Upper lobe of right lung (tissue), 1 donor: ENCODE measurements around the gene CD320. TPM values are rescaled to one million over a fixed set of nuclear protein-coding genes. Genes with fewer than 3 reads are reported as not detected.
A peak's percentile ranks its signal among the peaks of the same experiment; 100 is the strongest.
"Not testable (repeated sequence)": the region's sequence is repeated elsewhere in the genome, so short reads cannot be mapped to it uniquely, and the experiment has no call there.

Experiments
- ATAC-seq: fragments of 200-7000 bp; cut with Tn5 transposase; one replicate; pipeline ENCODE4 v1.9.1; 2020; ENCODE audit warnings: mild to moderate bottlenecking, moderate library complexity
- DNase-seq: peaks from one replicate; pipeline ENCODE4 v3.0.0-alpha.2; 2020
- H3K27ac ChIP-seq: fragments of 200-600 bp; one replicate; pipeline ENCODE4 v1.8.0; 2022
- H3K27me3 ChIP-seq: fragments of 200-600 bp; one replicate; pipeline ENCODE4 v1.8.0; 2022; ENCODE audit warnings: mild to moderate bottlenecking
- H3K36me3 ChIP-seq: fragments of 200-600 bp; one replicate; pipeline ENCODE4 v1.8.0; 2022
- H3K4me1 ChIP-seq: fragments of 200-600 bp; one replicate; pipeline ENCODE4 v1.8.0; 2022
- H3K4me3 ChIP-seq: fragments of 200-600 bp; one replicate; pipeline ENCODE4 v1.8.0; 2022; ENCODE audit warnings: mild to moderate bottlenecking
- H3K9me3 ChIP-seq: fragments of 200-600 bp; one replicate; pipeline ENCODE4 v1.8.0; 2022
- CTCF ChIP-seq: fragments of 200-600 bp; IDR thresholded peaks from one replicate; pipeline ENCODE4 v1.8.0; 2022; ENCODE audit warnings: antibody characterized with exemption
- intact Hi-C: fragments of 100-400 bp; cut with DNase I; formaldehyde crosslinking; loops from one replicate; pipeline ENCODE4 v1.11.0; 2022
- total RNA-seq: library from RNA; stranded (reverse); fragmentation: NEBNext Ultra II Directional; extraction: Animal tissue kit (Norgen Biotek cat#: 25700); gene quantifications from one replicate; pipeline ENCODE4 v1.2.1, GENCODE V29; 2021
- donor health status: DM: no; HTN: yes; CAD: no; lungs with severe emphysema.

CD320 gene
- total RNA-seq, 1 donor from 2014 or later, result 49.4 TPM

GRCh38 chr19:8320564-8321066 is 12.5 kb upstream of the CD320 start:
- Histone ChIP-seq H3K27me3 (no peaks in the 10 kb centered on the region), H3K4me1 (peaks cover 38% of the 10 kb centered on the region), H3K9me3 (no peaks in the 10 kb centered on the region), H3K36me3 (peaks cover 28% of the 10 kb centered on the region), H3K27ac (peak overlapping the region; percentile 97), H3K4me3 (peak overlapping the region; percentile 83)
- intact Hi-C loops, result no loop called here
- ATAC-seq, result peak; percentile 2
- no peak for TF ChIP-seq CTCF
- no peak for DNase-seq

GRCh38 chr19:8319807-8320520 is 11.8 kb upstream of the CD320 start:
- Histone ChIP-seq H3K4me3 (peak overlapping the region; percentile 83), H3K27me3 (no peaks in the 10 kb centered on the region), H3K27ac (peak overlapping the region; percentile 97), H3K4me1 (peaks cover 38% of the 10 kb centered on the region), H3K9me3 (no peaks in the 10 kb centered on the region), H3K36me3 (peaks cover 35% of the 10 kb centered on the region)
- no peak for TF ChIP-seq CTCF
- intact Hi-C loops, result no loop called here
- DNase-seq, result no peak
- ATAC-seq, result no peak

- intact Hi-C loops, ATAC-seq, H3K9me3 ChIP-seq, H3K27ac ChIP-seq, H3K4me3 ChIP-seq, H3K27me3 ChIP-seq, DNase-seq: not testable (repeated sequence)
- H3K4me1 ChIP-seq, result peaks cover 32% of the 10 kb centered on the region
- peaks cover 37% of the 10 kb centered on the region for H3K36me3 ChIP-seq
Observed at GRCh38 chr19:8318835-8319234, 10.7 kb upstream of the CD320 start.

- no peak for TF ChIP-seq CTCF
- Histone ChIP-seq H3K36me3 (peaks cover 30% of the 10 kb centered on the region), H3K9me3 (no peaks in the 10 kb centered on the region), H3K4me1 (peaks cover 23% of the 10 kb centered on the region), H3K27me3 (no peaks in the 10 kb centered on the region), H3K27ac (no peak overlapping the region), H3K4me3 (no peak overlapping the region)
- intact Hi-C loops, result no loop called here
- DNase-seq (no peak), ATAC-seq (no peak)
Observed at GRCh38 chr19:8316351-8317125, 8.4 kb upstream of the CD320 start.

- peak overlapping the region; percentile 60 for H3K27ac ChIP-seq
- H3K4me3 ChIP-seq, DNase-seq, ATAC-seq, H3K27me3 ChIP-seq, intact Hi-C loops, H3K9me3 ChIP-seq: not testable (repeated sequence)
- peaks cover 44% of the 10 kb centered on the region for H3K36me3 ChIP-seq
- peaks cover 17% of the 10 kb centered on the region for H3K4me1 ChIP-seq
Observed at GRCh38 chr19:8314981-8315640, 7.0 kb upstream of the CD320 start.

DNA sequence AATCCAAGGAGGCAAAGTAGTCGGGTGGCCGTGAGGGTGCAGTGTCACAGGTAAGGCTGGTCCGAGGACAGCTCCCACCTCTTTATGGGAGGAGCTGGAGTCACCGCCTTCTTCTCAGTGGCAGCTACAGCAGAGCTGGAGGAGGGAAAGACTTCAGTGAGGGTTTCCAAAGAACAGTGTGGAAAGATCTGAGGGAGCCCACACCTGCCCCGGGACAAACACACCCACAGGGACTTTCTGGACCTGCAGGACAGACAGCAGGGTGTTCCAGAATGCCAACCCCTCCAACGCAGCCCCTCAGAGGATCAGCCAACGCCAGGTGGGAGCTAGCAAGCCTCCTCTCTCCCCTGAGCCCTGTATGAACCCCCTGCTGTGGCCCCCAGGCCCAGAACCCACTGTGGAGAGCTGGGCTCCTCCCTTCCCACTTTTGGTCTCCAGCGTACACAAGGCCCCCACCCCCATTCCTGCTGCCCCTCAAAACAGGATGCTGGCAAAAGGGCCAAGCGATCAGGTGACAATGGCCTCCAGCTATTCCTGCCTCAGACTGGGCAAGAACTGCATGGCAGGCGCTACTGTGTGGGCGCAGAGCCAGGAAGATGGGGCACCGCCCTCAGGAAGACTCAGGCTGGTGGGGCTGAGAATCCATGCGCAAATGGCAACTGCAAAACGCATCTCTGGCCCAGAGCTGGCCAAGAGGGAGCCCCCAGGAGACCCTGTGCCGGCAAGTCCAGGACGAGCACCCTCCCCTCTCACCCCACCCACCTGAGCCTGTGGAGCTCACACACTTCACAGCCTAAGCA is 3.5 kb upstream of the CD320 start:
- peak; percentile 67 for DNase-seq
- H3K9me3 ChIP-seq, result no peaks in the 10 kb centered on the region
- peak overlapping the region; percentile 68 for H3K27ac ChIP-seq
- intact Hi-C loops, result no loop called here
- peaks cover 27% of the 10 kb centered on the region for H3K4me1 ChIP-seq
- ATAC-seq, result no peak
- no peak for TF ChIP-seq CTCF
- H3K4me3 ChIP-seq, result no peak overlapping the region
- H3K27me3 ChIP-seq, result no peaks in the 10 kb centered on the region
- H3K36me3 ChIP-seq, result peaks cover 44% of the 10 kb centered on the region
